Measurements from ENCODE around the gene TMEM200A. TPM values are rescaled to one million over a fixed set of nuclear protein-coding genes. Genes with fewer than 3 reads are reported as not detected.

The TMEM200A gene
- total and polyA plus RNA-seq, 11 donors, result 0.15 to 1.9 (median 0.42) TPM; not detected in 6

DNA sequence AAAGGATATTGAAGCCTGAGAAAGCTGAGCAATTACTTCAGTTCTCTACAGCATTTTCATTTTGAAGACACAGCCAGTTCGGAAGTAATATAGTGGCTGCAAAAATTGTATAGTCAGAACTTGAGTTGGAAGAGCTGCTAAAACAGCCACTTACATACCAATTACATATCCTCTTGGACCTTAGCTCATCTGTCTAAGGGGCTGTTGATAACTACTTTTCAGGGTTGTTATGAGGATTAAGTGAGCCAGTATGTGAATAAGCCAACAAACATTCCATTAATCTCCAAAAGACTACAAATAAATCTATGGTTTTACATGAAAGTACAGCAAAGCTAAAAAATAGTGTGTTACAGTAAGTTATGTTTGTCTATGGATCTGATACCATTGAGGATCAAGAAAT lies 59.7 kb downstream of the TMEM200A start:
- WGBS, 4 donors, result 87 to 93% (median 92%) methylated on average over 1 of the region's 1 CpG
- no peak for ATAC-seq
- intact Hi-C loops (cut with DNase I), result no loop called here

GRCh38 chr6:130426066-130426721 lies 60.4 kb downstream of the TMEM200A start:
- Histone ChIP-seq H3K4me1 (no peaks in the 10 kb centered on the region), H3K27ac (no peak overlapping the region), H3K4me3 (no peak overlapping the region), H3K27me3 (no peaks in the 10 kb centered on the region), H3K9me3 (no peaks in the 10 kb centered on the region), H3K36me3 (no peaks in the 10 kb centered on the region)
- WGBS, 4 donors, result 73 to 86% (median 78%) methylated on average over 7 of the region's 7 CpGs
- intact Hi-C loops (cut with DNase I), result no loop called here
- DNase-seq, result no peak
- no peak for TF ChIP-seq POLR2A (IDR thresholded peaks at IDR 0.05)
- no peak for TF ChIP-seq CTCF (IDR thresholded peaks at IDR 0.05)
- no peak for ATAC-seq

More for the DNA sequence above, 59.7 kb downstream of the TMEM200A start:
- no peaks in the 10 kb centered on the region for H3K4me1 ChIP-seq
- H3K36me3 ChIP-seq, result no peaks in the 10 kb centered on the region
- H3K27me3 ChIP-seq, result no peaks in the 10 kb centered on the region
- H3K27ac ChIP-seq, result no peak overlapping the region
- no peak for TF ChIP-seq POLR2A (IDR thresholded peaks at IDR 0.05)
- no peak for DNase-seq
- H3K9me3 ChIP-seq, result no peaks in the 10 kb centered on the region
- H3K4me3 ChIP-seq, result no peak overlapping the region

GRCh38 chr6:130431346-130431852 lies 65.6 kb downstream of the TMEM200A start:
- Histone ChIP-seq H3K9me3 (no peaks in the 10 kb centered on the region), H3K27ac (no peak overlapping the region), H3K4me1 (no peaks in the 10 kb centered on the region), H3K27me3 (no peaks in the 10 kb centered on the region), H3K36me3 (no peaks in the 10 kb centered on the region), H3K4me3 (no peak overlapping the region)
- ATAC-seq, result no peak
- intact Hi-C loops (cut with DNase I), result no loop called here
- TF ChIP-seq CTCF (IDR thresholded peaks at IDR 0.05) (no peak), POLR2A (IDR thresholded peaks at IDR 0.05) (no peak)
- WGBS, 4 donors, result 44 to 61% (median 48%) methylated on average over 4 of the region's 4 CpGs
- DNase-seq, result no peak

GRCh38 chr6:130432838-130433237 lies 67.0 kb downstream of the TMEM200A start:
- no peaks in the 10 kb centered on the region for H3K9me3 ChIP-seq
- H3K4me3 ChIP-seq, result no peak overlapping the region
- ATAC-seq (no peak), DNase-seq (no peak)
- H3K36me3 ChIP-seq, result no peaks in the 10 kb centered on the region
- no peak for TF ChIP-seq CTCF (IDR thresholded peaks at IDR 0.05)
- WGBS, 4 donors, result 83 to 91% (median 87%) methylated on average over 4 of the region's 4 CpGs
- no peaks in the 10 kb centered on the region for H3K27me3 ChIP-seq
- no peak overlapping the region for H3K27ac ChIP-seq
- intact Hi-C loops (cut with DNase I), result no loop called here
- no peaks in the 10 kb centered on the region for H3K4me1 ChIP-seq
